A673 (cell line): Measurements from ENCODE around the gene LRRK1. TPM values are rescaled to one million over a fixed set of nuclear protein-coding genes. Genes with fewer than 3 reads are reported as not detected.

Source experiments
- BruUV-seq: library from RNA; stranded (reverse); fragments of 400-500 nt; replicated peaks from 2 replicates; lab custom pipeline; 2021; lab: Mats Ljungman, UMichigan
- CTCF ChIA-PET: fragments of 300-600 bp; sonication (Branson Sonifier 250); formaldehyde crosslinking; loops from one replicate; lab custom pipeline; 2022; ENCODE audit warnings: antibody characterized with exemption; lab: Charles Lee
- POLR2A ChIA-PET: fragments of 300-600 bp; sonication (Branson Sonifier 250); formaldehyde crosslinking; loops from one replicate; lab custom pipeline; 2022; ENCODE audit warnings: antibody characterized with exemption; ENCODE audit not compliant: low non-redundant PET; lab: Charles Lee
- DNase-seq: peaks from one replicate; pipeline ENCODE4 v3.0.0-alpha.2; 2015; ENCODE audit warnings: low spot score
- H3K27ac ChIP-seq: fragments of 200-600 bp; sonication (generic); 2 replicates; pipeline ENCODE4 v1.5.1; 2016; ENCODE audit warnings: mixed run types, low read depth, mild to moderate bottlenecking, mixed read lengths, antibody characterized with exemption, low read length; ENCODE audit not compliant: poor library complexity, severe bottlenecking
- H3K27me3 ChIP-seq: fragments of 200-600 bp; sonication (generic); replicated peaks from 2 replicates; pipeline ENCODE4 v1.6.1; 2017; ENCODE audit warnings: mixed run types, low read depth, mild to moderate bottlenecking, mixed read lengths, antibody characterized with exemption, low read length; ENCODE audit not compliant: insufficient read depth, poor library complexity
- H3K36me3 ChIP-seq: fragments of 200-600 bp; sonication (generic); 2 replicates; pipeline ENCODE4 v1.6.1; 2016; ENCODE audit warnings: mixed run types, mild to moderate bottlenecking, mixed read lengths, antibody characterized with exemption, low read length; ENCODE audit not compliant: insufficient read depth, poor library complexity, severe bottlenecking
- H3K4me1 ChIP-seq: fragments of 200-600 bp; sonication (generic); 2 replicates; pipeline ENCODE4 v1.6.1; 2017; ENCODE audit warnings: mixed run types, mild to moderate bottlenecking, mixed read lengths, antibody characterized with exemption, low read length; ENCODE audit not compliant: insufficient read depth, poor library complexity, severe bottlenecking
- H3K4me3 ChIP-seq: fragments of 200-600 bp; sonication (generic); 2 replicates; pipeline ENCODE4 v1.5.1; 2016; ENCODE audit warnings: low read depth, mixed run types, mild to moderate bottlenecking, mixed read lengths, low read length; ENCODE audit not compliant: poor library complexity, severe bottlenecking
- H3K9me3 ChIP-seq: fragments of 200-600 bp; sonication (generic); 2 replicates; pipeline ENCODE4 v1.6.1; 2016; ENCODE audit warnings: mixed run types, low read depth, mild to moderate bottlenecking, mixed read lengths, antibody characterized with exemption, low read length; ENCODE audit not compliant: poor library complexity, severe bottlenecking
- CTCF ChIP-seq: fragments of 300-800, 200-600 bp; sonication (generic); conservative IDR thresholded peaks from 2 replicates; pipeline ENCODE4 v1.5.1; 2017; ENCODE audit warnings: low read depth, mild to moderate bottlenecking, antibody characterized with exemption, low read length, moderate library complexity, mixed read lengths
- EZH2 ChIP-seq: fragments of 200-600 bp; sonication (generic); IDR thresholded peaks from 2 replicates; pipeline ENCODE4 v1.6.1; 2017; ENCODE audit warnings: borderline replicate concordance, low read depth, mild to moderate bottlenecking, mixed read lengths, antibody characterized with exemption, low read length; ENCODE audit not compliant: poor library complexity, severe bottlenecking
- intact Hi-C: fragments of 100-400 bp; cut with micrococcal nuclease; formaldehyde crosslinking; loops from one replicate; pipeline ENCODE4 v1.10.0; 2022; ENCODE audit not compliant: unreplicated experiment
- total RNA-seq: library from RNA; stranded (reverse); gene quantifications from 2 replicates; pipeline ENCODE4 v1.2.3, GENCODE V29; 2021

Gene LRRK1
- total RNA-seq, 1 experiment from 2014 or later: 7.7 TPM

- intact Hi-C loops: no loop called here
- no TSS peak for BruUV-seq
- ChIA-PET CTCF (no interaction called here), POLR2A (no interaction called here)
- Histone ChIP-seq H3K36me3 (no peaks in the 10 kb centered on the region), H3K27ac (no peak overlapping the region), H3K9me3 (no peaks in the 10 kb centered on the region), H3K4me1 (no peaks in the 10 kb centered on the region), H3K27me3 (no peaks in the 10 kb centered on the region), H3K4me3 (no peak overlapping the region)
- no peak for DNase-seq
- TF ChIP-seq CTCF (no peak), EZH2 (no peak)
Observed at GRCh38 chr15:100949691-100950090, 30.5 kb downstream of the LRRK1 start.

- Histone ChIP-seq H3K27ac (no peak overlapping the region), H3K4me1 (no peaks in the 10 kb centered on the region), H3K4me3 (no peak overlapping the region), H3K36me3 (no peaks in the 10 kb centered on the region), H3K9me3 (no peaks in the 10 kb centered on the region), H3K27me3 (no peaks in the 10 kb centered on the region)
- BruUV-seq: no TSS peak
- ChIA-PET POLR2A (no interaction called here), CTCF (no interaction called here)
- intact Hi-C loops: no loop called here
- no peak for DNase-seq
- no peak for TF ChIP-seq EZH2
- TF ChIP-seq CTCF: no peak
Observed at GRCh38 chr15:100951965-100952364, 32.8 kb downstream of the LRRK1 start.

GRCh38 chr15:100952566-100952965 is 33.4 kb downstream of the LRRK1 start:
- no peak for DNase-seq
- no peak for TF ChIP-seq CTCF
- no peak for TF ChIP-seq EZH2
- H3K36me3 ChIP-seq: no peaks in the 10 kb centered on the region
- intact Hi-C loops: no loop called here
- H3K4me1 ChIP-seq: no peaks in the 10 kb centered on the region
- no peaks in the 10 kb centered on the region for H3K9me3 ChIP-seq
- BruUV-seq: no TSS peak
- ChIA-PET CTCF (no interaction called here), POLR2A (no interaction called here)
- no peak overlapping the region for H3K27ac ChIP-seq
- H3K27me3 ChIP-seq: no peaks in the 10 kb centered on the region
- no peak overlapping the region for H3K4me3 ChIP-seq
